GM19239 (cell line): Measurements from ENCODE around the gene SREBF1.

Experiments
- DNase-seq: peaks from one replicate; pipeline ENCODE4 v3.0.0; 2011; ENCODE audit warnings: low spot score; ENCODE audit not compliant: insufficient read length
- FAIRE-seq: peaks from 2 replicates; lab custom pipeline; 2011; peaks lifted over from hg19 to GRCh38; lab: Jason Lieb, UNC

SREBF1 gene

DNA sequence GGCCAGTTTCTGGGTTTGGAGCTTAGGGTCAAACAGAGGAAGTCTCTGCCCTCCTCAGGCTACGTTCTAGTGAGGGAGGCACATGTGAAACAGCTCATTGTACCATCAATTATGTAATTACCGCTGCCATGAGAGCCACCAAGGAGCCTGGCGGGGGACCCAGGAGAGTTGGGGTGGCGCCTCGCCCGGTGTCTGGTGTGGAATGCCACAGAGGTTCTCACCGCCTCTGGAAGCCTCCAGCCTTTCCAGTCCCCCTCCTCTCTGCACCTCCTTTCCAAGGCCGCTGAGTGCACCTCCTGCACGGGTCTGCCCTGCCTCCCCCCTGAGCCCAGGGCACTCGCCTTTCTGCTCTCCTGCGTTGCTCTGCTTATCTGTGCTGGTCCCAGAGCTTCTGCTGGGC lies 51.4 kb downstream of the SREBF1 start:
- no peak for FAIRE-seq
- DNase-seq = no peak

DNA sequence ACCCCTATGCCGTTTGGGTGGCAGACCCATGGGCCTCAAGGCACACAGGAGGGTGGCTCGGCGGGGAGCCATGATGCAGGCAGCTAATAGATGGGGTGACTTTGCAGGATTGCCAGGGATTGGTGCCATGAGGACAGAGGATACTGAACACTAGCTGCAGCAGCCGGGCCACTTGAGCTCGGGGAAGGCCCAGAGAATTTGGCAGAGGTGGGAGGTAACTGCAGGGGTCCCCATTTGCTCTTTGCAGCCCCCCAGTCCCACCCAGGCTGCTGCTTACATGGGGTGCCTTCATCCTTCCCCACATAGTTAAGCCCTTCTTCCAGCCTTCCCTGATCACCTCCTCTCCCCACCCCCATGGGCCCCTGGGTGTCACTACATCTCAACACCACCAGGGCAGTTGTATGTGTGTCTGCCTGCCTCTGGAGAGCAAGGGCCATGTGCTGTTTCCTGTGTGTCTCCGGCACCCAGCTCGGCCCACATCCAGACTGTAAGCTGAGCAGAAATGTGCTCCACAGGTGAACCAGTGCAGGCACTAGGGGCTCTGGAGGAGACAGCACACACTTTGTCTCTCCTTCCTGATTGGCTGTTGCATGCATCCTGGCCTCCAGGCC lies 52.0 kb downstream of the SREBF1 start:
- FAIRE-seq (peak; percentile 39), DNase-seq (no peak)

DNA sequence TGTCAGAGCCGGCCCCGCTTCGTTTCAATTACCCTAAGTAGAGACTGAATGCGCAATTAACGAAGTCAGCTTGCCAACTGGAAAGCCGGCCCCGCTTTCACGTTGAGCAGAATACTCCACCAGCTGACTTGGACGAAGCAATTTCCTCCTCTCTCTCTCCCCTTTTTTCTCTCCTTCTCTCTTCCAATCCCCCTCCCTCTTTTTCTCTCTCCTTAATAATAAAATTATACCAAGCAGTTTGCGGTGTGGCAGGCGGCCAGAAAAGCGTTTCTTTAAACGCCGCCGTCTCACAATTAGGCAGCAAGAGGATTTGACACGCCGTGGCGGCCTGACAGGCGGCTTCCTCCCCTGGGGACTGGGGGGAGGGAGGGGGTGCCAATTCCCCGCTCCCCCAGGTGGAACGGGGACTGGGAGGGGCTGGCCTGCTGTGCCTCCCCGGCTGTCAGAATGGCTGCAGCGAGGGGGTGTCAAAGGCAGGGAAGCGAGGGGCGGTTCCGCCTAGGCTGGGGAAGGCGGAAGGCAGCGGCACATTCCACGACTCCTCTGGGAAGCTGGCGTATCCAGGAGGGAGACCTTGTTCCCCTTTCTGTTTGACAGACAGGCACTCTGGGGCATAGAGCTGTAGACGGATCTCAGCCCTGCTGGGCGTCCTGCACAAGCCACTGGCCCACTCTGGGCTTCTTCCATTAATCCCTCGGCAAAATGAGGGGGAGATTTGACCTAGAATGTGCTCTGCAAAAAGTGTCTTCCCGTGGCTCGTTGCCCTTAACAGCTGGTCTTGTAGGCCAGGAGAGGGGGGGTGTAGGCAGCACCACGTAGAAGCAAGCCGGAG lies 52.7 kb downstream of the SREBF1 start:
- FAIRE-seq (peak; percentile 62), DNase-seq (no peak)

DNA sequence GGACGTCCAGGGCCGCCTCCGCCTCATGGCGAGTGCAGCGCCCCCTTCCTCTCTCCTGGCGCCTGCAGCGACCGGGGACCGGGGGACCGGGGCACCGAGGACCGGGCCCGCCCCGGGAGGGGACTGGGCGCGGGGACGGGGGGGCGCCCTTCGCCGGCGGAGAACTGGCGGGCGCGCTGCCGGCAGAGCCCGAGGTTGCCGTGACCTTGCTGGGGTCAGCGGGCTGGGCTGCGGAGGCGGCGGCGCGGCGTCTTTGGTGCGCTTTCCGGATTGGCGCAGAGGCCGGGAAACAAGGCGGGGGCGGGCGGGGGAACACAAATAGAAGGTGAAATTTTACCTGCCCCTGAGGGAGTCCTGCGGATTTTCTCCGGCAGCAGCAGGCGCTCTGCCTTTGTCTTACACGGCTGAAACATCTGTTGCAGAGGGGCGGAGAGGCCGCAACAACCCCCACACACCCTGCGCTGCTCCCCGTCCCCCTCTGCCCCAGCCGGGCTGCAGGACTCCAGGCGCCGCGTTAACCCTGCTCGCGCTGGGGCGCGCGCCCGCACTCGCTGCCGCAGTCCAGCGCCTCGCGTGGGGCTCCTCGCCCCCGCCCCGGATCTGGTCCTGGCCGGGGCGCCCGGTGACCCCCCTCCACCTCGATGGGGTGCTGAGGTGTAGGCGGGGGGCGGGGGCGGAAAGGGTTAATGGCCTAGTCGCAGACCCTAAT lies 53.5 kb downstream of the SREBF1 start:
- DNase-seq (peak; percentile 59), FAIRE-seq (no peak)

DNA sequence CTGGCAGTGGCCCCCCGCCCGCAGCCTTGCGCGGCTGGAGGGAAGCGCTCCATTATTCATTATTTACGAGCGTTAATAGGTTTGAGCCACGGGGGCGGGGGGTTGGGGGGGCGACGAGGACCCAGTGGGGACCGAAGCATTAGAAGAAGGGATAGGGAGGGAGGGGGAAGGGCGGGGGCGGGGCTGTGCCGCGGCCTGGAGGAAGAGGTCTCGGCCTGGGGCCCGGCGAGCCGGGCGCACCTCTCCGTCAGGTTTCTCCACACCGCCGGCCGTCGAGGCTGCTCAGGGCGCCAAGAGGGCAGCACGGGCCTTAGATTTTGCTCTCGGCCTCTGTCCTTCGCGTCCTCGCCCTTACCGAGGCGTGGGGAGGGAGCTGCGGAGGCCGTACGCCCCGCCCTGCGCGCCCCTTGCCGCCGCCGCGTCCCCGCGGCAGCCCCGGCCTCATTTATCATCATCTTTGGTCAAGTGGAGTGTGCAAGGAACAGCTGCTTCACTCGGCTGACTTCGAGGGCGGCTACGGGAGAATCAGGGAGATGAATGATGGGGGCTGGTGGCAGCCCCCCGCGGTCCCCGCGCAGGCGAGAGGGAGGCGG lies 54.2 kb downstream of the SREBF1 start:
- FAIRE-seq = no peak
- no peak for DNase-seq

DNA sequence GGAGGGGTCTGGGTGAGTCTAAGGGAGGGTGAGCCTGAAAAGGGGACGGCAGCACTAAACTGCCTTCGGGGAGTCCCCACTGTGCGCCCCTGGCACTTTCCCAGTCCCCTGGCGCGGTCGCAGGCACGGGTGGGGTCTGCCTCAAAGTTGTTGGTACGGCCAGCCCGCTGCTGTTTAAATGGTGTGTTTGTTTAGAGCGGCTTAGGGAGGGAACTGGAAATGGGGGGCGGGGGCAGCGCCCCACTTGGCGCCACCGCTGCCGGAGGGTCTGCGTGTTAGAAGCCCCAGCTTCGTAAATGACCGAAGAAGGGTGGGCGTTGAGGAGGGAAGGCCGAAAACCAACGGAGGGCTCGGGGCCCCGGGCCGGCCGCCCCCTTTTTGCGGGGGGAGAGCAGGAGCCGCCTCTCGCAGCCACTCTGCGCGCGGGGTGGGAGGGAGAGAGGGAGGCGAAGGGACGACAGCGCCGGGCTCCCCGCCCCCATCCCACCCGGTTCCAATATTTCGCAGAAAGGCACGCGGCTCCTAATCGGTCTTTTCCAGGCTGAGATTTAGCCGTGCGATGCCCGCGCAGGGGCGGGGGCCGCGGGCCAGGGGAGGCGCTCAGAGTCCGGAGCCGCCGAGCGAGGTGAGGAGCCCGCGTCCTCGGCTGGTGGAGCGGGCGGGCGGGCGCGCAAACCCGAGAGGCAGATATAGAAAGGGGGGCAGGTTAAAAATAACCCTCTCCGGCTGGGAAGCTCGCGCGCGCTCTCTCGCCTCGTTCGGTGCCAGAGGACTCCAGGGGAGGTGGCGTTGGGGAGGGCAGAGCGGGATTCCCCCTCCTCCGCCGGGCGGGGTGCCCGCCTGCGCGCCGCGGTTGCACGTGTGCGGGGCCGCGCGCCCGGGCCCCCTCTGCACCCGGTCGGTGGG lies 54.9 kb downstream of the SREBF1 start:
- DNase-seq (no peak), FAIRE-seq (no peak)

DNA sequence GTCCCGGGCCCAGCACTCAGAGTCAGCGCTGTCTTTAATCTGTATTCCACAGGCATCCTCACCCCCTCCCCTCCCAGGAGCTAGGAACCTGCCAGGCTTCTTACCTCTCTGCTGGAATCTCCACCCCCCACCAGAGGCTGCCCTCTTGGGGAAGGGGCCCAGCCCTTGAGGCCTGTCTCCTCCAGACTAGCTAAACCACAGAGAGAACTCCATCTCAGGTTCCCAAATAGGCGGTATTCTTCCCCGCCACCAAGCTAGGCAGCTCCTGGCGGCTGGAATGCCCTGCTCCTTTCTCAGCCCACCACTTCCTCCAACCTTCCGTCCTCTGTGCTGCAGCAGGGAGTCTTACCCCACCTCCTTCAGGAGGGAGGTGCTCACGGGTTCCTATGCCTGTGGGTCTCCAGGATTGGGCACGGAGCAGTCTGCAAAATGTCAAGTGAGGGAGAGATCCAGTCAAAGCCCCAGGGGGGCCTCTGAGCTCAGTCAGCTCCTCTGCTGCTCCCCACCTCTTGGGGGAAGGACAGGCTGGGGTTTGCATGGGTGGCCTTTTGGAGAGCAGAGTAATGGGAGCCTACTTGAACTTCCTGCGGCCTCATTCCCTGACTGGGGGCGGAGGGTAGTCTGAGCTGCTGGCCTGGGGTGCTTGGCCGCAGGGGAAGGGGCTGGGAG lies 55.7 kb downstream of the SREBF1 start:
- FAIRE-seq = no peak
- DNase-seq = no peak

DNA sequence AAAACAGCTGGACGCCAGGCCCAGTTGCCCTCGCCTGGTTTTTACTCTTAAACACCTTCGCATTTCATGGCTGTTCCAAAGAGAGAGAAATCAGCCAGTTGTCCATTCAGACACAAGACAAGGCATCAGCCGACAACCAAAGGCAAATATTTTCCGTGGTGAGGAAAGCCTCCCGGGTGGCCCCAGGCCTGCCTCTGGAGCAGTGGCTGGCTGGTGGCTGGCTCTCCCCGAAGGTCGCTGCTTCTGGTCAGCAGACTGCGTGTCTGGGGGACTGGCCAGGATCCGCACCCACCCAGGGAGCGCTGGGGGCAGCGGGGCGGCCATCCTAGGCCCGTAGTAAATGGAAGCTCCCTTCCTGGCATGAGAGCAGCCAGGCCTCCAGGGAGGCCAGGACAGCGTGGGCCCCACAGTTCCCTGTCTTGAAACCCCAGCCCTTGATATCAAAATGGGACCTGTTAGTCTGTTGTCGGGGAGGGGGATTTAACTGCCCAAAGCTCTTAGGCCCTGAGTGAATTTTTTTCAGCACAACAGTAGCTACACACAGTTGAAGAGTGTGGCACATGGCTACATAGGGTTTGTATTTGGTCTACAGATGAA lies 57.7 kb downstream of the SREBF1 start:
- no peak for FAIRE-seq
- no peak for DNase-seq

DNA sequence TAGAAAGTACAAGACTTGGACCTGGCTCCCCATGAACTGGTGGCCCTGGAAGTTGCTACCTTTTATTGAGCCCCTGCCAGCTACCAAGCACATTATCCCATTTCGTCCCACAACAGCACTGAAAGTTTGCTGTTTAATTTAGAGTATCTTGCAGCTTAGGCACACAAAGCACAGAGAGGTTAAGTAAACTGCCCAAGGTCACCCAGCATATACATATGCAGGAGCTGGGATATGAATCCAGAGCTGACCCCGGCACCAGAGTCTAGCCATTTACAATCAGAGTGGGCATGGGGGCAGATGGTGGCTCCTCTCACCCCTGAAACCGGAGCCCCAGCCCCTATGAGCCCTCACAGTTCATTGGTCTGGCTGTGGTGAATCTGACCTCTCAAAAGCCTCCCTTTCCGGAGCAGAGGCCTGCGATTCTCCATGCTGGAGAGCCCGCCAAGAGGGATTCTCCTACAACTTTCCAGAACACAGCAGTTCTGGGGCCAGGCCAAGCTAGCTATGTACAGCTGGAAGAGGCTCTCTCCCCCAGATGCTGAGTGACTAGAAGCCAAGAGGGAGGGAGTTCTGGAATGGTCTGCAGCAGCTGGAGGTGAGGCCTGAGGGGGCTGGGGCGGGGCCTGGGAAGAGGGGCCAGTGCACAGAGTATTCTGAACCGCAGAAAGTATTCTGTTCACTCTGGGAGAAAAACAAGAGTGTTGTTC lies 58.3 kb downstream of the SREBF1 start:
- no peak for DNase-seq
- FAIRE-seq = no peak

DNA sequence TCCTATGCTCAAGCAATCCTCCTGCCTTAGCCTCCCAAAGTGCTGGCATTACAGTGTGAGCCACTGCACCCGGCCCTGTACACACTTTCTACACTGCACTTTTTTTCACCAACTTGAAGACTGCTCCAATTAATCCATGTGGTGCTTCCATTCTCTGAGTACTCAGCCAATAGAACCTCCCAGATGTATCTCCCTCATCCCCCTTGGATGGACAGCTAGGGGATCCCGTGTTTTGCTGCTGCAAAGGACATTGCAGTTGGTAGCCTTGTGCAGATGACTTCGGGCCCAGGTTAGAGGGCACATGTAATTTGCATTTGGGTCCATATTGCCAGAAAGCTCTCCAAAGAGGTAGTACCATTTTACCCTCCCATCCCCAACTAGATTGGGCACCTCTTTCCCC lies 59.9 kb downstream of the SREBF1 start:
- FAIRE-seq (no peak), DNase-seq (no peak)

DNA sequence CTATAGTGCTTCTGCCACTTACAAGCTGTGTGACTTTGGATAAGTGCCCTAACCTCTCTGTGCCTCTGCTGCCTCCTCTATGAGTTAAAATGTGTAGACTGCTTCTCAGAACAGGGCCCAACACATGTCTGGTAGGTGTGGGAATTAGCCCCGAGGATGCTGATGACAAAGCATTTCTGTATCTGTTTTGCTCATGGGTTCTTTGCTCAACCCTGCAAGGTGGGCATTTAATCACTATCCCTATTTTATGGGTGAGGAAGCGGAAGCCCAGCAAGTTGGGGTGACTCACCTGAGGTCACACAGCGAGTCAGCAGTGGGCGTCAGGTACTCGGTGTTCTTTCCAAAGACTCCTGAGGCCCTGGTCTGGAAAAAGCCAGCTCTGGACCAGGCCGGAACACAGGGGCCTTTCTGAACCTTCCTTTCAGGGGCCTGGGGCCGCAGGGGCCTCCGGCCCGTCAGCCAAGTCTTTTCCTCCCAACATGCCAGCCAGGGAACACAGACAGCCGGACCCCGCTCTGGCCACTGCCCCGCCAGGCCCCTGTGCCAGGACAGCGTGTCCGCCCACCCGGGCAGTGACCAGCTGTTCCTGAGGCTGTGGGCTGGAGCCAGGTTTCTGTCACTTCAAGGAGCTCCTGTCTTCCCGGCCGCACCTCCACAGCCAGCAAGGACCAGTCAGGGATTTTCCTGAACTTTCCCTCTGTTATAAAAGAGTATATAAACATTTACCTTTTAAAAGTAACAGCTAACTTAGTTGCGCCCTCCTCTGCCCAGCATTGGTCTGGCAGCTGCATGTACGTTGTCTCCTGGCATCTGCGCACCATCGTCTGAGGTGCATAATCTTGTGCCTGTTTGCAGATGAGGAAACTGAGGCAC lies 62.5 kb downstream of the SREBF1 start:
- FAIRE-seq (no peak), DNase-seq (no peak)

DNA sequence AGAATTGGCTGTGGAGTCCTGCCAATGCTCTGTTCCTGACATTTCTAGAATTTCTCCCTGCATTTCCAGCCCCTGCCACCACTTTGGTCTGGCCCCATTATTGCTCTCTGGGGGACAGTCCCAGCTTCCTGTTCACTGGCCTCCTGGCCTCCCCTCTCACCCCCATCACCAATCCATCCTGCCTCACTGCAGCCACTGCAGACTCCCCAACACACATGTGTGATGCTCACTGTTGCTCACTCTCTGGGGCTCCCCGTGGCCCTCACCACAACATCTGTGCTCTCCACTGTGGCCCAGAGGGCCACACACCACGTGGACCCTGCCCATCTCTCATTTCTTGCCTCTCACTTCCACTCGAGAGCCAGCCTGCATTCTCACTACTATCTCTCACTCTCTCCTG lies 64.6 kb downstream of the SREBF1 start:
- FAIRE-seq = no peak

DNA sequence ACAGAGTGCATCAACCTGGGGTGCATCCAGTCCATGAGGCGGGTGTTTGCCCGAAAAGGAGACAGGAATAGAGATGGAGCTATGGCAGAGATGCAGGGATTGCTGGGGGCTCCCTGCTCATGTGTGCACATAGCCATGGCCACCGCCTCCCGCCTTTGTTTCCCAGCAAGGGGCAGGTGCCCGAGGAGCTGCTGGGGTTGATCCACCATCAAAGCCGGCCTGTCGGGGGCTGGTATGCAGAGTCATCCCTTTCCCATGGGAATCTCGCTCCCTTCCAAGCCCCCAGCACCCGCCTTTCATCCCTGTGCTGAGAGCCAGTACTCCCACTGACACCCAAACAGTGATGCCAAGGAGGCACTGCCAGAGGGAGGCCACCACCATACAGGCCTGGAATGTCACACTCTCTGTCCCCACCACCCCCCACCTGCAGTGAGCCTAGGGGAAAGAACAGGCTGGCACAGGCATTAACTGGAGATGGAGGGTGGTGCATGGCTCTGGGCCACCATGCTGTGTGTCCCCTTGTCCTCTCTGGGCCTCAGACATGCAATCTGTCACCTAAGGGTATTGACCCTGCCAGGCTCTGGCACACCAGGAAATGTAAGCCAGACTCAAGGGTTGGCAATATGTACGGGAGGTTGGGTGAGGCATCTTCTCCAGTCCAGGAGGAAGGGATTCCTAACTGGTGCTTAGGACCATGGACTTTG lies 65.1 kb downstream of the SREBF1 start:
- FAIRE-seq = no peak
- no peak for DNase-seq

More for the DNA sequence above, 64.6 kb downstream of the SREBF1 start:
- DNase-seq = no peak

DNA sequence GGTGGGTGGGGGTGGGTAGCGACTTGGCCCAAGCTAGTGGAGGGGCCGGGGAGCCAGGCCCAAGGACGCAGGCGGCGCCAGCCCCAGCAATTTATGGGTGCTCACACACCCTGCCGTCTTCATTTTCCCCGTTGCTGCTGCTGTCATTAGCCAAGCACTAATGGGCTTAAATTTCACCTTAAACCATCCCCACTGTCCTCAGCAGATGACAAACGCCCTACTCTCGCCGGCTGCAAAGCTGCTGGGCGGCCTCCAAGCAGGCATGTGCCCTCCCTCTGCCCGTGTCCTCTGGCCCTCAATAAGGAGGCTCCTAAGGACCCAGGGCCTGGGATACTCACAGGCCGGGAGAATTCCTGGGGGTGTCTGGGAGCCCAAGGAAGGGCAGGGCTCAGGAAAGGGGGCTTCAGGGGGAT lies 66.1 kb downstream of the SREBF1 start:
- DNase-seq (no peak), FAIRE-seq (no peak)

DNA sequence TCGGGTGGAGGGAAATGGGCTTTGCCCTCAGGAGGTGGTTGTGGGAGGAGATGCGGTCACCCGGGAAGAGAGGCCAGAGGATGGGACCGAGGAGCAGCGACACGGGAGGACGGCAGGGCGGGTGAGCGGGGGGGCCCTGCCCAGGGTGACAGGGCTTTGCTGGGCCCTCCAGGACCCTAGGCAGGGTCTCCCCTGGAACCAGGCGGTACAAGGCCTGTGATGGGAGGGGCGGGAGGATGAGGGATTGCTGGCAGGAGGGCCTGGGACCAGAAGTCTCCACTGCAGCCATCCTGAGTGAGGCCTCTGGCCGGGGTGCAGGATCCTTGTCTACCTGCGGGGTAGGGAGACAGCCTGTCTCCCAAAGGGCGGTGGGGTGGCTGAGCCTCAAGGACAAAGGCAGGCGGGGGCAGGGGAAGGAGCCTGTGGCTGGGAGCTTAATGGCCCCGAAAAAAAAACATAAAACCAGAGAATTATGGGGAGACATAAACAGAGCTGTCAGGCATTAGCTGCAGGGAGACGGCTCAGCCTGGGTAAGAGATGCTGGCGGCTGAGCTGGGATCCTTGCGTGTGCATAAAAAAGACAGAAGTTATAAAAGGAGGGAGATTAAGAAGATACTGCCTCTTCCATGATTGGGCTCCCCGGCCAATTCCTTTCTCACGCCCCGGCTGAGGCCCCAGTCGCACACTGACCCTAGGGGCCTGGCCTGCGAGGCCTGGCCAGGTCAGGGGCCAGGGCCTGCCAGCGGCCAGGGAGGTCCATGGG lies 66.7 kb downstream of the SREBF1 start:
- DNase-seq (no peak), FAIRE-seq (no peak)

DNA sequence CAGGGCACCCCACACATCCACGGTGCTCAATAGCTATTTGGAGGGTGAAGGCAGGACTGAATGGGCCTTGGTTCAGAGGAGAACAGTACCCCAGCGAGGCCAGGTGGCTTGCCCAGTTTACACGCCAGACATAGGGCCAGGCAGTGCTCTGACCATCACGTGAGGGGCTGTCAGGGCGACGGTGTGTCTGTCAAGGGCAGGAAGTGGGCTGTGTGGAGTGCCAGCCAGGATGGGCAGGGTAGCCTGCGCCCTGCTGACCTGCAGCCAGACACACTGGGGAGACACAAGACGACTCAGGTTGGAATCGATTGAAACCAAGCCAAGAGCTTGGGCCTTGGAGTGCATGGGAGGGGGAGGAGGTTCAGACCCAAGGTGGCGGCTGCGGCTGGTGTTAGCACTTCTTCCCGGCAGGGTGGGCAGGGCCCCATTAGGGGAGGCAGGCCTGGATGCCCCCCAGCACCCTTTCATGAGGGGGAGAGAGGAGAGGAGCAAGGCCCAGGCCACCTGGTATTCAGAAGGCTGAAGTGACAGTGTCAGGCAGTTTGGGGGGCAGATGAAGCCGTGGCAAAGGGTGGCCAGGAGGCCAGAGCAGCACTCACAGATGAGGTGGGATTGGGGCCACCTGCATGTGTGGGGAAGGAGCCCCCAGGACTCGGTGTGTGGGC lies 68.2 kb downstream of the SREBF1 start:
- no peak for DNase-seq
- no peak for FAIRE-seq
